SK-N-SH treated with all-trans-retinoic acid at 6 μM for 48 hours (cell line): ENCODE data around the gene CHRNE.
"Not testable (repeated sequence)": the region's sequence is repeated elsewhere in the genome, so short reads cannot be mapped to it uniquely, and the experiment has no call there.

Experiments used
- ATAC-seq: fragments of 200-7000 bp; cut with Tn5 transposase; 3 replicates; pipeline ENCODE4 v1.9.1; 2020; ENCODE audit warnings: mild to moderate bottlenecking, moderate library complexity
- ARNTL ChIP-seq: fragments of 450-650 bp; formaldehyde crosslinking; IDR thresholded peaks from 2 replicates; pipeline ENCODE4 v1.5.0; 2020; ENCODE audit warnings: low read depth, mild to moderate bottlenecking, moderate library complexity, borderline replicate concordance
- BACH2 ChIP-seq: fragments of 250-450 bp; sonication (Bioruptor Pico); IDR thresholded peaks from 2 replicates; pipeline ENCODE4 v1.9.0; 2021; ENCODE audit warnings: mild to moderate bottlenecking, borderline replicate concordance
- CSDC2 ChIP-seq: fragments of 250-450 bp; sonication (Bioruptor Pico); IDR thresholded peaks from 2 replicates; pipeline ENCODE4 v1.5.0; 2020; ENCODE audit warnings: mild to moderate bottlenecking, moderate library complexity
- CSRNP3 ChIP-seq: fragments of 250-450 bp; sonication (Bioruptor Pico); IDR thresholded peaks from 2 replicates; pipeline ENCODE4 v1.5.1; 2021; ENCODE audit warnings: mild to moderate bottlenecking, moderate library complexity
- ESRRG ChIP-seq: fragments of 250-450 bp; sonication (Bioruptor Pico); IDR thresholded peaks from 2 replicates; pipeline ENCODE4 v1.6.1; 2021; ENCODE audit warnings: mild to moderate bottlenecking
- GLIS3 ChIP-seq: fragments of 250-450 bp; sonication (Bioruptor Pico); IDR thresholded peaks from 2 replicates; pipeline ENCODE4 v1.5.0; 2020; ENCODE audit warnings: mild to moderate bottlenecking, moderate library complexity
- OSR1 ChIP-seq: fragments of 250-450 bp; sonication (Bioruptor Pico); IDR thresholded peaks from 2 replicates; pipeline ENCODE4 v1.8.0; 2022; ENCODE audit warnings: moderate library complexity, mild to moderate bottlenecking, inconsistent platforms
- POU6F1 ChIP-seq: fragments of 250-450 bp; sonication (Bioruptor Pico); IDR thresholded peaks from 2 replicates; pipeline ENCODE4 v1.8.0; 2021; ENCODE audit warnings: low read depth, mild to moderate bottlenecking, moderate library complexity, borderline replicate concordance
- PPARA ChIP-seq: fragments of 250-450 bp; sonication (Bioruptor Pico); IDR thresholded peaks from 2 replicates; pipeline ENCODE4 v1.5.0; 2020; ENCODE audit warnings: mild to moderate bottlenecking, borderline replicate concordance
- RARB ChIP-seq: fragments of 250-450 bp; sonication (Bioruptor Pico); IDR thresholded peaks from 2 replicates; pipeline ENCODE4 v1.8.0; 2021; ENCODE audit warnings: mild to moderate bottlenecking, moderate library complexity
- SNAI2 ChIP-seq: fragments of 250-450 bp; sonication (Bioruptor Pico); IDR thresholded peaks from 2 replicates; pipeline ENCODE4 v1.5.0; 2020; ENCODE audit warnings: mild to moderate bottlenecking, moderate library complexity
- TCF4 ChIP-seq: fragments of 250-450 bp; sonication (Bioruptor Pico); IDR thresholded peaks from 2 replicates; pipeline ENCODE4 v1.8.0; 2021; ENCODE audit warnings: mild to moderate bottlenecking, moderate library complexity, borderline replicate concordance
- TOX ChIP-seq: fragments of 250-450 bp; sonication (Bioruptor Pico); IDR thresholded peaks from 2 replicates; pipeline ENCODE4 v1.8.0; 2021; ENCODE audit warnings: mild to moderate bottlenecking, moderate library complexity, borderline replicate concordance
- ZC3H10 ChIP-seq: fragments of 250-450 bp; sonication (Bioruptor Pico); IDR thresholded peaks from 2 replicates; pipeline ENCODE4 v1.5.1; 2021; ENCODE audit warnings: mild to moderate bottlenecking, moderate library complexity
- ZFP3 ChIP-seq: fragments of 250-450 bp; sonication (Bioruptor Pico); IDR thresholded peaks from 2 replicates; pipeline ENCODE4 v1.5.0; 2020; ENCODE audit warnings: mild to moderate bottlenecking, moderate library complexity
- ZFP30 ChIP-seq: fragments of 450-650 bp; formaldehyde crosslinking; IDR thresholded peaks from 2 replicates; pipeline ENCODE4 v1.5.0; 2022; ENCODE audit warnings: mild to moderate bottlenecking, moderate library complexity
- ZNF565 ChIP-seq: fragments of 450-650 bp; formaldehyde crosslinking; conservative IDR thresholded peaks from 2 replicates; pipeline ENCODE4 v1.5.0; 2020; ENCODE audit warnings: low read depth, mild to moderate bottlenecking, moderate library complexity
- ZNF70 ChIP-seq: fragments of 450-650 bp; formaldehyde crosslinking; IDR thresholded peaks from 2 replicates; pipeline ENCODE4 v1.5.0; 2020; ENCODE audit warnings: mild to moderate bottlenecking, moderate library complexity

The CHRNE gene

GRCh38 chr17:4921320-4921719 lies 18.4 kb upstream of the CHRNE start:
- no peak for ATAC-seq
- TF ChIP-seq POU6F1 (CRISPR knock-in tag), result no peak
- TF ChIP-seq SNAI2 (CRISPR knock-in tag), result no peak
- TF ChIP-seq PPARA (CRISPR knock-in tag), result no peak
- no peak for TF ChIP-seq OSR1 (CRISPR knock-in tag)

- no peak; the same call in 2 of the 3 replicates for ATAC-seq
- TF ChIP-seq ZFP3 (CRISPR knock-in tag), result no peak
These were observed 17.6 kb upstream of the CHRNE start for GRCh38 chr17:4920351-4921048.

- ATAC-seq, result peak; percentile 48
- TF ChIP-seq TCF4 (CRISPR knock-in tag), result peak; percentile 30; the same call in 1 of the 2 replicates
- TF ChIP-seq POU6F1 (CRISPR knock-in tag), result no peak
- TF ChIP-seq PPARA (CRISPR knock-in tag), result no peak
- TF ChIP-seq, all 23 proteins: peak for 1
These were observed 16.7 kb upstream of the CHRNE start for GRCh38 chr17:4919511-4920047.

GRCh38 chr17:4914551-4914950 lies 11.7 kb upstream of the CHRNE start:
- not testable (repeated sequence) for ATAC-seq

DNA sequence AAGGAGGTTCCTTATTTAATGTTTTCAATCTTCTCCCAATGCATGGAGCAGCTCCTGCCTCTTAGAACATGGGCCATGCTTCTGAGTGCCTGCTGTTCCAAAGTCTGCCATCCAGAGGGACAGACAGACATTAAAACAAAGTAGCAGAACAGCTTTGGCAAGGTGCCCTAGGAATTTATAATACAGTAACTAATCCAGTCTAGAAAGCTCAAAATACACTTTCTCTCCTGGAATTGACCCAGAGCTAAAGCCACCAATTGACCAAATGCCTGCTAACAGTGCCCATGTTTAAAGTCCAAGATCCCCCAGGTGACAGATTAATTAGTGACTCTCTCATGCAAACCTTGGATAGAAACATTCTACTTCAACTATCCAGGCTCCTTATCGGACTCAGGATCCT lies 11.1 kb upstream of the CHRNE start:
- ATAC-seq, result no peak
- TF ChIP-seq ZNF565 (CRISPR knock-in tag) (no peak), ZNF70 (CRISPR knock-in tag) (no peak), RARB (no peak), ZC3H10 (CRISPR knock-in tag) (no peak)

DNA sequence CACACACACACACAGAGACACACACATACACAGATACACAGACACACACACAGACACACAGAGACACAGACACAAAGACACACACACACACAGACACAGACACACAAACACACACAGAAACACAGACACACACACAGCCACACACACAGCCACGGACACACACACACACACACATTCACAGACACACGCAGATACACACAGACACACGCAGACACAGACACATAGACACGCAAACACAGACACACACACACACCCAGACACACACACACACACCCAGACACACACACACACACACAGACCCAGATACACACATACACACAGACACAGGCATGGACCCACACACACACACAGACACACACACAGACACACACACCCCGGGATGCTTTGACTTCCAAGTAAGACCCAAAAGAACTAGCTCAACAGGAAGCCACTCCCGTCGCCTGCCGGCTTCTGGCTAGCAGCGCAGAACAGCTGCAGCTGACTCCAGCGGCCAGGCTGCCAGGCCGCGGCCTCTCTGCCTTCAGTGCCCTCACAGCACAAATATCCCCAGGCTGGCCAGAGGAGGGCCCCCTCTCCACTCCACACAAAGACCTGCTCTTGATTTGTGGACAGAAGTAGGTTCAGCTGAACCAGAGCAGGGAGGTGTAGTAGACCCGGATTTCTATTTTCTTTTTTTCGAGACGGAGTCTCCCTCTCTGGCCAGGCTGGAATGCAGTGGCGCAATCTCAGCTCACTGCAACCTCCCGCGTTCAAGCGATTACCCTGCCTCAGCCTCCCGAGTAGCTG lies 6.0 kb upstream of the CHRNE start:
- peak; percentile 99 for ATAC-seq
- peak; percentile 29; the same call in 1 of the 2 replicates for TF ChIP-seq TCF4 (CRISPR knock-in tag)
- no peak for TF ChIP-seq ZFP30 (CRISPR knock-in tag)
- no peak for TF ChIP-seq BACH2 (CRISPR knock-in tag)

GRCh38 chr17:4908301-4908700 lies 5.4 kb upstream of the CHRNE start:
- no peak for ATAC-seq
- TF ChIP-seq ZNF565 (CRISPR knock-in tag) (no peak), RARB (no peak), ARNTL (no peak), ESRRG (CRISPR knock-in tag) (no peak), SNAI2 (CRISPR knock-in tag) (no peak), ZC3H10 (CRISPR knock-in tag) (no peak), CSDC2 (no peak), OSR1 (CRISPR knock-in tag) (no peak), CSRNP3 (CRISPR knock-in tag) (no peak), TOX (CRISPR knock-in tag) (no peak), GLIS3 (CRISPR knock-in tag) (no peak), ZFP3 (CRISPR knock-in tag) (no peak), POU6F1 (CRISPR knock-in tag) (no peak)
